Karpas-422 (cell line): Measurements from ENCODE around the gene HAND2. TPM values are rescaled to one million over a fixed set of nuclear protein-coding genes. Genes with fewer than 3 reads are reported as not detected.

Experiments
- DNase-seq: peaks from one replicate; pipeline ENCODE4 v3.0.0-alpha.2; 2015
- H2AFZ ChIP-seq: fragments of 200-600 bp; sonication (generic); 2 replicates; pipeline ENCODE4 v1.6.1; 2014; ENCODE audit warnings: antibody characterized with exemption, low read length, mixed read lengths
- H3K27ac ChIP-seq: fragments of 200-600 bp; sonication (generic); 2 replicates; pipeline ENCODE4 v1.5.1; 2014; ENCODE audit warnings: mild to moderate bottlenecking, low read length, moderate library complexity
- H3K27me3 ChIP-seq: fragments of 200-600 bp; sonication (generic); 2 replicates; pipeline ENCODE4 v1.6.1; 2014; ENCODE audit warnings: low read length, mixed read lengths
- H3K36me3 ChIP-seq: fragments of 200-600 bp; sonication (generic); 2 replicates; pipeline ENCODE4 v1.6.1; 2014; ENCODE audit warnings: low read length, mixed read lengths; ENCODE audit not compliant: insufficient read depth
- H3K4me1 ChIP-seq: fragments of 200-600 bp; sonication (generic); 2 replicates; pipeline ENCODE4 v1.6.1; 2014; ENCODE audit warnings: mild to moderate bottlenecking, low read length, mixed read lengths
- H3K4me2 ChIP-seq: fragments of 200-600 bp; sonication (generic); 2 replicates; pipeline ENCODE4 v1.6.1; 2014; ENCODE audit warnings: low read length, low read depth, mild to moderate bottlenecking; ENCODE audit not compliant: poor library complexity, severe bottlenecking
- H3K4me3 ChIP-seq: fragments of 200-600 bp; sonication (generic); 2 replicates; pipeline ENCODE4 v1.5.1; 2014; ENCODE audit warnings: mild to moderate bottlenecking, antibody characterized with exemption, low read length, mixed read lengths
- H3K79me2 ChIP-seq: fragments of 200-600 bp; sonication (generic); 2 replicates; pipeline ENCODE4 v1.6.1; 2014; ENCODE audit warnings: mild to moderate bottlenecking, low read length, mixed read lengths
- H3K9ac ChIP-seq: fragments of 200-600 bp; sonication (generic); 2 replicates; pipeline ENCODE4 v1.6.0; 2014; ENCODE audit warnings: low read length
- H3K9me2 ChIP-seq: fragments of 200-600 bp; sonication (generic), shearing (Covaris generic); replicated peaks from 2 replicates; pipeline ENCODE4 v1.6.0; 2014; ENCODE audit warnings: mild to moderate bottlenecking, low read length, moderate library complexity; ENCODE audit not compliant: insufficient read depth
- H3K9me3 ChIP-seq: fragments of 300-700, 200-600 bp; sonication (generic); 2 replicates; pipeline ENCODE4 v1.6.1; 2014; ENCODE audit warnings: low read length, mixed read lengths
- H4K20me1 ChIP-seq: fragments of 200-600 bp; sonication (generic); 2 replicates; pipeline ENCODE4 v1.6.1; 2014; ENCODE audit warnings: mild to moderate bottlenecking, antibody characterized with exemption, low read length, low read depth; ENCODE audit not compliant: insufficient read depth
- total RNA-seq: library from RNA; depleted of rRNA; stranded (reverse); fragments of >200 nt; shearing (Covaris generic); gene quantifications from 2 replicates; pipeline ENCODE4 v1.2.3, GENCODE V29; 2014; ENCODE audit warnings: low replicate concordance

The HAND2 gene
- total RNA-seq, 1 experiment from 2014 or later: not detected

DNA sequence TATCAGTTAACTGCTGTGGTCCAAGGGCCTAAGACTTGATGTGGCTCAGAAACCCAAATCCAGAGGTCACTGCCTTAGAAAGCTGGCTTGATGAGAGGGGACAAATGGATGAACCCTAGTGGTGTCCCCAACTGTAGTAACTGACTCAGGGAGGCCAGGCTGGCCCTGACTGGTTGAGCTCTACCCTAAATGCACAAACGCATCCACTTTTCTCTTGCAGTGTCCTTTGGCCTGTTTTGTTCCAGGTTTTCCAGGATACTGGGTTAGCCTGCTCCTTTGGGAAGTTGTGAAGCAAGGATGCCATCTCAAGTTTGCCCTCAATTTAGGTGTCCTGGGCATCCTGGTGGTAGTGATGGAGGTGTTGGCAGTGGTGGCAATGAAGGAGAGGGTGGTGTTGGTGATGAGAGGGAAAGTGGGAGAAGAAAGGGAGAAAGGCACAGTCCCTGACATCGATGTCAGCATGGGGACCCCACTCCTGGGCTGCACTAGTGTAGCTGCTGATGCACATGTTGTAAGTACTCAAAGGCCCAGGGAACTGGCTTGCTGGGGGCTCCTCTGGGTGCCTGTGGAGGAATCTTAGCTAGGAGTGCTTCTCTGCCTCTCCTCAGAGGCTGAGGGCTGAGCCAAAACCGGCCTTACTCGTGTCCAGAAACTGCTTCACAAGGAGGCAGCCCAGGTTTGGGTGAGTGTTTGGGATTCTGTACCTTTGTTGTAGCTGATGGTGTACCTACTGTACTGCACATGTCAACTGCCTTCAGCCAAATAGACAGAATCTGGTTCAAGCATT is 2.9 kb upstream of the HAND2 start:
- no peak for DNase-seq
- H4K20me1 ChIP-seq: no peaks in the 10 kb centered on the region
- H3K9me2 ChIP-seq: no peaks in the 10 kb centered on the region
- H3K27me3 ChIP-seq: no peaks in the 10 kb centered on the region
- no peaks in the 10 kb centered on the region for H3K36me3 ChIP-seq
- H3K4me3 ChIP-seq: no peak overlapping the region
- no peak overlapping the region for H3K9ac ChIP-seq
- H3K4me1 ChIP-seq: no peaks in the 10 kb centered on the region
- no peak overlapping the region for H3K4me2 ChIP-seq
- H3K27ac ChIP-seq: no peak overlapping the region
- H2AFZ ChIP-seq: no peak overlapping the region
- no peaks in the 10 kb centered on the region for H3K79me2 ChIP-seq
- H3K9me3 ChIP-seq: no peaks in the 10 kb centered on the region

DNA sequence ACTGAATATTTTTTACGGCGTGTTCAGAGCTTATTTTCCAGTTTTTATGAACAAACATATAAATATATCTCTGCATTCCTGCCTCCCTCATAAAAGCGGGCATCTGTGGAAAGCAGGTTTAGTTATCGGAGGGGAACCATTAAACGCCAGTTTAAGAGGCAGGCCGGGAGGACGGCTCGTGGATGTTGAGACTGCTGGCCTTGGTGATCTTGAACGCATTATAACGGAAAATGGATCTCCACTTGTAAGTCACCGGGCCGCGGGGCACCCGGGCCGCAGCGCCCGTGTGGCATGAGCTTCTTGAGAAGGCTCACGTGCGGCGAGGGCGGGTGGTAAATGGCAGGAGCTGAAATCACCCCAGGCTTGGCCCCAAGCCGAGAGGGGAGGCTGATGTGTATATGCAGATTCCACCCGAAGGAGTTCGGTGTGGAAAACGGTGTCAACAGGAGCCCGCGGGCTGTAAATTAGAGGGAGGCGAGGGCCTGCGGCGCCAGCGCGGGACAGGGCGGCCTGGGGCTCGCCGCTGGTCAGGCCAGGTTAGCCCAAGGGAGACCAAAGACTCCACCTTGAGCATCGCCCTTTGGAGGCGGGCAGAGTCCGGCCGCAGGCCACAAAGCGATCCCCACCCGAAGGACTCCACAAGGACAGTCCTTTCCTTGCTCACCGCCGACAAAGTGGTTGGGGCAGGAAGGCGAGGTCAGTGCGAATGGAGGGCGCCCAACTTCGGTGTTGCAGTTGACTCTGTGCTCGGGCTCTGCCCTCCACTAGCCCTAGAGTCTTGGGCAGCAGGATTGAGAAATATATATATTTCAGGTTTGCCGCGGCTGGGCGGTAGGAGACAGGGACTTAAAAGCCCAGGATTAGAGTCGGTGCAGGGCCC is 1.3 kb upstream of the HAND2 start:
- Histone ChIP-seq H3K36me3 (no peaks in the 10 kb centered on the region), H3K4me1 (no peaks in the 10 kb centered on the region), H3K9me2 (no peaks in the 10 kb centered on the region), H3K4me2 (no peak overlapping the region), H4K20me1 (no peaks in the 10 kb centered on the region), H3K9ac (no peak overlapping the region), H3K27ac (no peak overlapping the region), H3K27me3 (no peaks in the 10 kb centered on the region), H2AFZ (no peak overlapping the region), H3K4me3 (no peak overlapping the region), H3K9me3 (no peaks in the 10 kb centered on the region), H3K79me2 (no peaks in the 10 kb centered on the region)
- no peak for DNase-seq

DNA sequence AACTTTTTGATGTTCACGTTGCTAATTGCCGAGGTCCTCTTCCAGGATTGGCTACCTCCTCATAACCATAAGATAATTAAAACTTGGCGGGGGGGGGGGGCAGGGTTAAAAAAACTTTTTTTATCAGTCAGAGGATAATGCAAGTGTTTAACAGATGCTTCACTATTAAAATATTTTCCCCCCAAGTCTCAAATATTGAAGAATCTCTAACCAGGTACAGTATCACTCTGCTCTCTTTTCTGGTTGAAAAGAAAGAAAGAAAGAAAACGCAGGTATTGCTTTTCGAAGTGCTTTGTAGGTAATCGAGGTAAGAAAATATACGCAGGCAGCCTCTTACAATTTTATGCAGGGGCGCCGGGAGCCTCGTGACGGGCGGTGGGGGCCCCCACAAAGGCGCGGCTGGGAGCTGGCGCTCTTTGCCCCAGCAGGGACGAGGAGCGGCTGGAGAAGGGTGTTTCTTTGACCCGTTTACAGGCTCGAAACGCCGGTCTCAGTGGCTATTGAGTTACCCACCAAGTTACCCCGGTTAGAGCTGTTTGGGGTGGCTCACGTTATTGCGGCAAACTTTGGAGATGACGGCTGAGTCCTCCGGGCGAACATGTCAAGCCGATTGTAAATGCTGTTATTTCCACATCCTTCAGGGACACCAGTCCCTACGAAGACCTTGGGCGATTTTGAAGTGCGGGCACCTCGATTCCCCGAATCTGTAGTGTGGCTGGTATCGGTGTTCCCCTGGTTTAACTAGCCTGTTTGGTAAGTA is 477 bp upstream of the HAND2 start:
- no peak for DNase-seq
- Histone ChIP-seq H3K4me2 (no peak overlapping the region), H3K27me3 (no peaks in the 10 kb centered on the region), H3K36me3 (no peaks in the 10 kb centered on the region), H4K20me1 (no peaks in the 10 kb centered on the region), H3K9me3 (no peaks in the 10 kb centered on the region), H3K9ac (no peak overlapping the region), H3K9me2 (no peaks in the 10 kb centered on the region), H3K79me2 (no peaks in the 10 kb centered on the region), H2AFZ (no peak overlapping the region), H3K4me1 (no peaks in the 10 kb centered on the region), H3K4me3 (no peak overlapping the region), H3K27ac (no peak overlapping the region)

DNA sequence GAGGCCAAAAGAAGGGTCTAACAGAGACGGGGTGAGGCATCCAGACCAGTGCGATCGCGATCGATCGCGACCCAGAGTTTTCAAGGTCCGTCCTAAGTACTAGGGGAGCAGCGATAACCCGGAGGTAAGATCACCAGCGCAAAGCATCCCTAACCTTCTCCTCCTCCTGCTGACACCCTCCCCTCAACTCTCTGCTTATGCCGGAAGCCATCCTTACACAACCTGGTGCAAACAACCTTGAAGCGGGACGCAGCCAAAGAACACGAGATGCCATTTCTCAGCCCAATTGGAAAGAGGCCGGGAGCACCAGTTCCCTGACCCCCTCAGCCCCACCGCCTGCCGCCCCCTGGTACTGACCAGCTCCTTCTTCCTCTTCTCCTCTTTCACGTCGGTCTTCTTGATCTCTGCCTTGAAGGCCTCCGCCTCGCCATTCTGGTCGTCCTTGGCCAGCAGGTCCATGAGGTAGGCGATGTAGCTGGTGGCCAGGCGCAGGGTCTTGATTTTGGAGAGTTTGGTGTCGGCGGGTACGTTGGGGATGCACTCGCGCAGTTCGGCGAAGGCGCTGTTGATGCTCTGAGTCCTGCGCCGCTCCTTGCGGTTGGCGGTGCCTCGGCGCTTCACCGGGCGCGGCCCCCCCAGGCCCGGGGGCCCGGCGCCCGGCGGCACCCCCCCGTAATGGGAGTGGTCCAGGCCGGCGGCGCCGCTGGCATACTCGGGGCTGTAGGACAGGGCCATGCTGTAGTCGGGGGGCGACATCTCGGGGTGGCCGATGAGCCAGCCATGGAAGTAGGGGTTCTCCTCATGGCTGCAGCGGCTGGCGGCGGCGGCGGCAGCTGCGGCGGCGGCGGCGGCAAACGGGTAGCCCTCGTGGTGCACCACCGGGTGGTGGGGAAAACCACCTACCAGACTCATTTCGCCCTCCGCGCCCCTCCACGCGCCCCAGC is 1.4 kb downstream of the HAND2 start:
- H3K9me2 ChIP-seq: no peaks in the 10 kb centered on the region
- H3K9ac ChIP-seq: no peak overlapping the region
- no peaks in the 10 kb centered on the region for H3K4me1 ChIP-seq
- H3K4me3 ChIP-seq: no peak overlapping the region
- H3K4me2 ChIP-seq: no peak overlapping the region
- H3K27ac ChIP-seq: no peak overlapping the region
- H3K79me2 ChIP-seq: no peaks in the 10 kb centered on the region
- no peak overlapping the region for H2AFZ ChIP-seq
- no peaks in the 10 kb centered on the region for H3K27me3 ChIP-seq
- no peaks in the 10 kb centered on the region for H3K36me3 ChIP-seq
- H3K9me3 ChIP-seq: no peaks in the 10 kb centered on the region
- DNase-seq: no peak
- H4K20me1 ChIP-seq: no peaks in the 10 kb centered on the region

DNA sequence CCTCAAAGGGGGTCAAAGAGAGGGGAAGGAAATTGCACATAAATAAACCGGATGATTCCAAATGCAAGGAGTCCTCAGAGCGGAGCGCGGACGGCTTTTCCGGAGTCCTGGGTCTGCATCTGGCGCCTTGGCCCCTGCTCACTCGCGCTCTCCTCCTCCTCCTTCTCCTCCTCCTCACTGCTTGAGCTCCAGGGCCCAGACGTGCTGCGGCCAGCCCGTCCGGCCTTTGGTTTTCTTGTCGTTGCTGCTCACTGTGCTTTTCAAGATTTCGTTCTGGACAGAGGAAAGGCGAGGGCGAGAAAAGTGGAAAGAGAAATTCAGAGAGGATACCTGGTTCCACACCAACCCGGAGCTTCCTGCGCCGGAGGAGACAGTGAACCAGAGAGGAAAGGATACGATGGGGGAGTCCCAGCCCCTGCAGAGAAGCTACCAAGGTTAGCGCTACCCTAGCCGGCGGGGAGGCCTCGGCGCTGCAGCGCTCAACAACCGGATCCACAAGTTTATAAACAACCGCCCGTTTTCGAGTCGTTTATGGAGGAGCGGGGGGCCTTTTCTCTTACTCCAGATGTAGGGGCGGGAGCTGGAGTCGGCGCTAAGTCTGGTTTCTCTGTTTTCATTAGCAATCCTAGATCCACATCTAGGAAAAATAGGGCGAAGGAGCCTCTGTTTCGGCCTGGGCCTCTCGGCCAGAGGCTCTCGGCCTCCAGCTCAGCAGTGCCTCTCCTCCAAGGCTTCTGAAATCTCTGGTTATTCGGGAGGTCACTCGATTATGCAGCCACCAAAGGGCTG is 2.7 kb downstream of the HAND2 start:
- H3K36me3 ChIP-seq: no peaks in the 10 kb centered on the region
- H3K9ac ChIP-seq: no peak overlapping the region
- H3K9me2 ChIP-seq: no peaks in the 10 kb centered on the region
- no peak for DNase-seq
- H3K79me2 ChIP-seq: no peaks in the 10 kb centered on the region
- H3K27ac ChIP-seq: no peak overlapping the region
- H4K20me1 ChIP-seq: no peaks in the 10 kb centered on the region
- H3K27me3 ChIP-seq: no peaks in the 10 kb centered on the region
- no peak overlapping the region for H3K4me3 ChIP-seq
- H3K4me2 ChIP-seq: no peak overlapping the region
- H3K9me3 ChIP-seq: no peaks in the 10 kb centered on the region
- no peaks in the 10 kb centered on the region for H3K4me1 ChIP-seq
- H2AFZ ChIP-seq: no peak overlapping the region

DNA sequence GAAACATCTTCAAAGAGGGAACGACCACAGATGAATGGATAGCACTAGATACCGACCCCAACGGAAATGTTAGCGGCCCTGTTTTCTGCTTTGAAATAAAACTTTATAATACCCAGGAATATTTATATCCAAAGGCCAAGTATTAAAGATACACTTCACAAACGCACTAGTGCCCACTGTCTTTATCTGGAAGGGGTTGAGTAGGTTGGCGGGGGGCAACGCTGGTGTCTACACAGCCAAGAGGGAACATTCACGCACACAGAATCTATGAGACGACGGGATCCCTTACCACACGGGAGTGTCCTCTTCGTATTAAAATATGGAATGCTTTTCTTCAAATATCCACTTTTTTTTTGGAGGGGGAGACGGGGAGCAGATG is 3.3 kb downstream of the HAND2 start:
- no peaks in the 10 kb centered on the region for H3K4me1 ChIP-seq
- no peak overlapping the region for H3K9ac ChIP-seq

DNA sequence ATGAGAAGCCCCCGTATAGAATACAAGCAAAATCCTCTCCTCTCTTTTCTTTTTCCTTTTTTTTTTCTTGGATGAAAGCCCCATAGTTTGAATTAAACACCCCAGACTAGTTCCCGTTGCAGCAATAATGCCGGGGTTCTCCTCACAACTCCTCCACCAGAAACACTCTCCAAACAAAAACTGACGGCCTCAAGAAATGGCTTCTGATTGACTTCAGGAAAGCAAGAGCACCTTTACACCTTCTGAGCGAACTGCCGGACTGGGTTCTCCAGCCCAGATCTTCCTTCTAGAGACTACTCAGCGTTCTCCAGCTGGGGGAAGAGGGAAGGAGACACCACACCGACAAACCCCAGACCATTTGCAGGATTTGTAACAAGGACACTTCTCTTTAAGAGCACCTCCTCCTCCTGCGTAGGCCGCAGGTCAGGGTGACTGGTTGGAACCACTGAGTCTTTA is 4.0 kb downstream of the HAND2 start:
- H3K9me3 ChIP-seq: no peaks in the 10 kb centered on the region
- H3K9ac ChIP-seq: no peak overlapping the region
- DNase-seq: no peak
- no peaks in the 10 kb centered on the region for H3K79me2 ChIP-seq
- no peak overlapping the region for H2AFZ ChIP-seq
- no peaks in the 10 kb centered on the region for H3K36me3 ChIP-seq
- H3K4me3 ChIP-seq: no peak overlapping the region
- no peaks in the 10 kb centered on the region for H4K20me1 ChIP-seq
- no peaks in the 10 kb centered on the region for H3K27me3 ChIP-seq
- no peak overlapping the region for H3K27ac ChIP-seq
- no peaks in the 10 kb centered on the region for H3K9me2 ChIP-seq
- H3K4me1 ChIP-seq: no peaks in the 10 kb centered on the region
- no peak overlapping the region for H3K4me2 ChIP-seq

More for the DNA sequence above, 3.3 kb downstream of the HAND2 start:
- no peak overlapping the region for H3K27ac ChIP-seq
- H3K36me3 ChIP-seq: no peaks in the 10 kb centered on the region
- no peak for DNase-seq
- no peaks in the 10 kb centered on the region for H3K27me3 ChIP-seq
- H3K9me2 ChIP-seq: no peaks in the 10 kb centered on the region
- no peaks in the 10 kb centered on the region for H3K9me3 ChIP-seq
- H3K4me3 ChIP-seq: no peak overlapping the region
- H3K4me2 ChIP-seq: no peak overlapping the region
- no peaks in the 10 kb centered on the region for H4K20me1 ChIP-seq
- no peak overlapping the region for H2AFZ ChIP-seq
- no peaks in the 10 kb centered on the region for H3K79me2 ChIP-seq
